ENCODE results near the gene DENND6B. TPM values are rescaled to one million over a fixed set of nuclear protein-coding genes. Genes with fewer than 3 reads are reported as not detected.

The DENND6B gene
- total RNA-seq, 1 experiment from 2014 or later = 11.0 TPM

GRCh38 chr22:50319503-50319951, 7.3 kb downstream of the DENND6B start:
- H3K4me1 ChIP-seq (ENCODE audit: control insufficient read depth in 1 of 2, insufficient read depth in 2 of 2, low read length in 2 of 2) = peaks cover 9 to 20% of the 10 kb centered on the region in 2 experiments
- no peaks in the 10 kb centered on the region for H3K36me3 ChIP-seq (ENCODE audit: control insufficient read depth in 1 of 2, insufficient read depth in 2 of 2, low read length in 2 of 2)
- no peak overlapping the region for H3K4me2 ChIP-seq (ENCODE audit: low read length)
- POLR2A ChIA-PET = no interaction called here
- ATAC-seq (no peak), DNase-seq (ENCODE audit: low read depth, low spot score) (no peak)
- no peaks in the 10 kb centered on the region for H4K20me1 ChIP-seq (ENCODE audit: insufficient read depth)
- H3K9ac ChIP-seq (ENCODE audit: low read length) = no peak overlapping the region
- no peaks in the 10 kb centered on the region for H3K27me3 ChIP-seq (ENCODE audit: insufficient read depth, low read length)
- CTCF ChIA-PET = interaction anchor here (1.6 kb wide), 1 partner anchor 9 kb away, joined by 3 read pairs; no protein-coding TSS in a partner anchor
- H3K9me2 ChIP-seq (ENCODE audit: insufficient read depth) = no peaks in the 10 kb centered on the region
- no TSS peak for BruUV-seq (replicated peaks)
- H2AFZ ChIP-seq (ENCODE audit: low read depth, low read length, poor library complexity, severe bottlenecking) = no peak overlapping the region
- no peak for TF ChIP-seq SRF (IDR thresholded peaks at IDR 0.05; ENCODE audit: low read depth)
- TF ChIP-seq ATF3 (IDR thresholded peaks at IDR 0.05) = no peak
- TF ChIP-seq JUND (IDR thresholded peaks at IDR 0.05) = no peak
- no peak for TF ChIP-seq TCF7L2 (IDR thresholded peaks at IDR 0.05; ENCODE audit: borderline replicate concordance, extremely low read depth, insufficient read depth, insufficient read length)
- TF ChIP-seq CEBPB (IDR thresholded peaks at IDR 0.05; ENCODE audit: low read depth) = no peak
- TF ChIP-seq EZH2phosphoT487 (IDR thresholded peaks at IDR 0.05; ENCODE audit: borderline replicate concordance) = no peak
- TF ChIP-seq CTCF (IDR thresholded peaks at IDR 0.05 in 2 of 3, conservative IDR thresholded peaks at IDR 0.05 in 1 of 3; ENCODE audit: borderline replicate concordance in 1 of 3, insufficient read depth in 1 of 3, low read depth in 2 of 3, low read length in 2 of 3) = no peak
- TF ChIP-seq RAD21 (IDR thresholded peaks at IDR 0.05; ENCODE audit: low read depth) = no peak
- TF ChIP-seq POLR2A (IDR thresholded peaks at IDR 0.05; ENCODE audit: borderline replicate concordance, extremely low read depth, insufficient read depth, insufficient read length) = no peak
- TF ChIP-seq REST (IDR thresholded peaks at IDR 0.05; ENCODE audit: low read depth) = no peak
- no peak for TF ChIP-seq MAX (IDR thresholded peaks at IDR 0.05)
- TF ChIP-seq CBX3 (IDR thresholded peaks at IDR 0.05; ENCODE audit: low read depth) = no peak
- no peak overlapping the region for H3K4me3 ChIP-seq (replicated peaks in 1 of 2; ENCODE audit: low read depth in 1 of 2, low read length in 2 of 2)
- intact Hi-C loops (cut with micrococcal nuclease) = no loop called here
- H3K27ac ChIP-seq (ENCODE audit: low read depth, low read length) = no peak overlapping the region
- RAD21 ChIA-PET (ENCODE audit: low non-redundant PET in 1 of 2, low total read pairs in 2 of 2, uncharacterized antibody in 2 of 2, unreplicated experiment in 2 of 2) = no interaction called here
- no peaks in the 10 kb centered on the region for H3K9me3 ChIP-seq (ENCODE audit: control insufficient read depth in 1 of 2, insufficient read depth in 1 of 2, low read depth in 1 of 2, low read length in 2 of 2)
- H3K79me2 ChIP-seq (ENCODE audit: insufficient read depth, low read length) = no peaks in the 10 kb centered on the region
